Measurements from ENCODE around the gene SOS1. TPM values are rescaled to one million over a fixed set of nuclear protein-coding genes. Genes with fewer than 3 reads are reported as not detected.
A peak's percentile ranks its signal among the peaks of the same experiment; 100 is the strongest.

Gene SOS1
- total and polyA plus RNA-seq, 2 of the 13 experiments (the other 11 are each of a cell fraction or from before 2014, with no cell fraction given): 20.8 to 60.4 TPM

DNA sequence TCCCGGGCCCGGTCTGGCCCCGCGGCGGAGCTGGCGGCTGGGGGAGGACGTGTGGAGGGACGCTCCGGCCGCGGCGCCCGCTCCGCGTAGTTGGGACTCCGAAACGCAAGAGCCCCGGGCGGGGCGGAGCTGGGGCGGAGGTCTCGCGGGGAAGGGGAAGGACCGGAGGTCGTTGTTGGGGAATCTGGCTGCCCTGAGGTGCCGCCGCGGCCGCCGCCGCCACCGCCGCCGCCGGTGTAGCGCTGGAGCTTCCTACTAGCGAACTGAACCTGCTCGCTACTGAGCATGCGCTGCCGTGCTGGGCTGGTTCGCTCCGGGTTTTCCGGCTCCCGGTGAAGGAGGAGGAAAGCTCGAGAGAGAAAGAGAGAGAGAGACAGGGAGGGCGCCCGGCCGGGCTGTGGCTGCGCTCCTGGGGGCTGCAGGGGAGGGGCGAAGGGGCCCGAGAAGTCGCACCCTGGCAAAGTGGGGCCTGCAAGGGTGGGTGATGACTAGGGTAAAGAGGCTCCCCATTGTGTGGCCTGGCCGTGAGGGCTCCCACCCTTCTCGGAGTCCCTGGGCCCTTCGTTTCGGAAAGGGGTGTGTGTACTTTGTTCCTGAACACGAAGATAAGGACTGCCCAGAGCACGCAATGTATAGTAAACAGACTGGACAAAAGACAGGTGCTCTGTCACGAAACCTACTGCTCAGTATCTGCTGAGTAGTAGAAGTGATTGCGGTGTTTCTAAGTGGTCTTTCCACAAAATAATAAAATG is at the start of gene SOS1 (continued):
- TF ChIP-seq ZNF207 (IDR thresholded peaks at IDR 0.05; ENCODE audit: borderline replicate concordance) (no peak), PRDM10 (CRISPR knock-in tag; IDR thresholded peaks at IDR 0.05; ENCODE audit: low read depth) (peak; percentile 82; the same call in 1 of the 2 replicates), SUZ12 (IDR thresholded peaks at IDR 0.05; ENCODE audit: low read depth, low read length) (no peak), ELF3 (CRISPR knock-in tag; IDR thresholded peaks at IDR 0.05) (peak; percentile 85), KDM4B (CRISPR knock-in tag; IDR thresholded peaks at IDR 0.05) (peak; percentile 87; the same call in 1 of the 2 replicates), ZNF839 (CRISPR knock-in tag; IDR thresholded peaks at IDR 0.05; ENCODE audit: borderline replicate concordance) (no peak), ZNF547 (CRISPR knock-in tag; IDR thresholded peaks at IDR 0.05) (peak; percentile 81), MXI1 (IDR thresholded peaks at IDR 0.05; ENCODE audit: borderline replicate concordance, low read depth, low read length) (peak; percentile 79; the same call in 2 of the 3 replicates), ZNF264 (CRISPR knock-in tag; IDR thresholded peaks at IDR 0.05) (peak; percentile 78; the same call in 1 of the 2 replicates), SALL1 (CRISPR knock-in tag; IDR thresholded peaks at IDR 0.05) (peak; percentile 94), ZNF660 (CRISPR knock-in tag; IDR thresholded peaks at IDR 0.05; ENCODE audit: borderline replicate concordance, low read depth) (no peak), POLR2A (IDR thresholded peaks at IDR 0.05; ENCODE audit: insufficient read depth in 1 of 2, low read depth in 2 of 2, low read length in 2 of 2) (peak; percentile 81 to 93), ZNF30 (CRISPR knock-in tag; IDR thresholded peaks at IDR 0.05) (no peak), ZBTB7A (CRISPR knock-in tag; IDR thresholded peaks at IDR 0.05) (peak; percentile 75)
- TF ChIP-seq, protein P1, sequence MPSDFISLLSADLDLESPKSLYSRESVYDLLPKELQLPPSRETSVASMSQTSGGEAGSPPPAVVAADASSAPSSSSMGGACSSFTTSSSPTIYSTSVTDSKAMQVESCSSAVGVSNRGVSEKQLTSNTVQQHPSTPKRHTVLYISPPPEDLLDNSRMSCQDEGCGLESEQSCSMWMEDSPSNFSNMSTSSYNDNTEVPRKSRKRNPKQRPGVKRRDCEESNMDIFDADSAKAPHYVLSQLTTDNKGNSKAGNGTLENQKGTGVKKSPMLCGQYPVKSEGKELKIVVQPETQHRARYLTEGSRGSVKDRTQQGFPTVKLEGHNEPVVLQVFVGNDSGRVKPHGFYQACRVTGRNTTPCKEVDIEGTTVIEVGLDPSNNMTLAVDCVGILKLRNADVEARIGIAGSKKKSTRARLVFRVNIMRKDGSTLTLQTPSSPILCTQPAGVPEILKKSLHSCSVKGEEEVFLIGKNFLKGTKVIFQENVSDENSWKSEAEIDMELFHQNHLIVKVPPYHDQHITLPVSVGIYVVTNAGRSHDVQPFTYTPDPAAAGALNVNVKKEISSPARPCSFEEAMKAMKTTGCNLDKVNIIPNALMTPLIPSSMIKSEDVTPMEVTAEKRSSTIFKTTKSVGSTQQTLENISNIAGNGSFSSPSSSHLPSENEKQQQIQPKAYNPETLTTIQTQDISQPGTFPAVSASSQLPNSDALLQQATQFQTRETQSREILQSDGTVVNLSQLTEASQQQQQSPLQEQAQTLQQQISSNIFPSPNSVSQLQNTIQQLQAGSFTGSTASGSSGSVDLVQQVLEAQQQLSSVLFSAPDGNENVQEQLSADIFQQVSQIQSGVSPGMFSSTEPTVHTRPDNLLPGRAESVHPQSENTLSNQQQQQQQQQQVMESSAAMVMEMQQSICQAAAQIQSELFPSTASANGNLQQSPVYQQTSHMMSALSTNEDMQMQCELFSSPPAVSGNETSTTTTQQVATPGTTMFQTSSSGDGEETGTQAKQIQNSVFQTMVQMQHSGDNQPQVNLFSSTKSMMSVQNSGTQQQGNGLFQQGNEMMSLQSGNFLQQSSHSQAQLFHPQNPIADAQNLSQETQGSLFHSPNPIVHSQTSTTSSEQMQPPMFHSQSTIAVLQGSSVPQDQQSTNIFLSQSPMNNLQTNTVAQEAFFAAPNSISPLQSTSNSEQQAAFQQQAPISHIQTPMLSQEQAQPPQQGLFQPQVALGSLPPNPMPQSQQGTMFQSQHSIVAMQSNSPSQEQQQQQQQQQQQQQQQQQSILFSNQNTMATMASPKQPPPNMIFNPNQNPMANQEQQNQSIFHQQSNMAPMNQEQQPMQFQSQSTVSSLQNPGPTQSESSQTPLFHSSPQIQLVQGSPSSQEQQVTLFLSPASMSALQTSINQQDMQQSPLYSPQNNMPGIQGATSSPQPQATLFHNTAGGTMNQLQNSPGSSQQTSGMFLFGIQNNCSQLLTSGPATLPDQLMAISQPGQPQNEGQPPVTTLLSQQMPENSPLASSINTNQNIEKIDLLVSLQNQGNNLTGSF (CRISPR knock-in tag; IDR thresholded peaks at IDR 0.05): no peak; the same call in 1 of the 2 replicates
- TF ChIP-seq, protein P2, sequence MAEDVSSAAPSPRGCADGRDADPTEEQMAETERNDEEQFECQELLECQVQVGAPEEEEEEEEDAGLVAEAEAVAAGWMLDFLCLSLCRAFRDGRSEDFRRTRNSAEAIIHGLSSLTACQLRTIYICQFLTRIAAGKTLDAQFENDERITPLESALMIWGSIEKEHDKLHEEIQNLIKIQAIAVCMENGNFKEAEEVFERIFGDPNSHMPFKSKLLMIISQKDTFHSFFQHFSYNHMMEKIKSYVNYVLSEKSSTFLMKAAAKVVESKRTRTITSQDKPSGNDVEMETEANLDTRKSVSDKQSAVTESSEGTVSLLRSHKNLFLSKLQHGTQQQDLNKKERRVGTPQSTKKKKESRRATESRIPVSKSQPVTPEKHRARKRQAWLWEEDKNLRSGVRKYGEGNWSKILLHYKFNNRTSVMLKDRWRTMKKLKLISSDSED (CRISPR knock-in tag; IDR thresholded peaks at IDR 0.05): no peak
- TF ChIP-seq, protein P3, sequence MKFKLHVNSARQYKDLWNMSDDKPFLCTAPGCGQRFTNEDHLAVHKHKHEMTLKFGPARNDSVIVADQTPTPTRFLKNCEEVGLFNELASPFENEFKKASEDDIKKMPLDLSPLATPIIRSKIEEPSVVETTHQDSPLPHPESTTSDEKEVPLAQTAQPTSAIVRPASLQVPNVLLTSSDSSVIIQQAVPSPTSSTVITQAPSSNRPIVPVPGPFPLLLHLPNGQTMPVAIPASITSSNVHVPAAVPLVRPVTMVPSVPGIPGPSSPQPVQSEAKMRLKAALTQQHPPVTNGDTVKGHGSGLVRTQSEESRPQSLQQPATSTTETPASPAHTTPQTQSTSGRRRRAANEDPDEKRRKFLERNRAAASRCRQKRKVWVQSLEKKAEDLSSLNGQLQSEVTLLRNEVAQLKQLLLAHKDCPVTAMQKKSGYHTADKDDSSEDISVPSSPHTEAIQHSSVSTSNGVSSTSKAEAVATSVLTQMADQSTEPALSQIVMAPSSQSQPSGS (CRISPR knock-in tag; IDR thresholded peaks at IDR 0.05): peak; percentile 42; the same call in 1 of the 2 replicates

Data from HepG2 (cell line).